DMS114 treated with DMSO at 0.1 percent for 48 hours (cell line): ENCODE results near the gene FUT2.

ENCODE experiments used
- DNase-seq: peaks from one replicate; lab custom pipeline; 2025; ENCODE audit not compliant: unreplicated experiment; lab: John Stamatoyannopoulos, UW

FUT2 gene

DNA sequence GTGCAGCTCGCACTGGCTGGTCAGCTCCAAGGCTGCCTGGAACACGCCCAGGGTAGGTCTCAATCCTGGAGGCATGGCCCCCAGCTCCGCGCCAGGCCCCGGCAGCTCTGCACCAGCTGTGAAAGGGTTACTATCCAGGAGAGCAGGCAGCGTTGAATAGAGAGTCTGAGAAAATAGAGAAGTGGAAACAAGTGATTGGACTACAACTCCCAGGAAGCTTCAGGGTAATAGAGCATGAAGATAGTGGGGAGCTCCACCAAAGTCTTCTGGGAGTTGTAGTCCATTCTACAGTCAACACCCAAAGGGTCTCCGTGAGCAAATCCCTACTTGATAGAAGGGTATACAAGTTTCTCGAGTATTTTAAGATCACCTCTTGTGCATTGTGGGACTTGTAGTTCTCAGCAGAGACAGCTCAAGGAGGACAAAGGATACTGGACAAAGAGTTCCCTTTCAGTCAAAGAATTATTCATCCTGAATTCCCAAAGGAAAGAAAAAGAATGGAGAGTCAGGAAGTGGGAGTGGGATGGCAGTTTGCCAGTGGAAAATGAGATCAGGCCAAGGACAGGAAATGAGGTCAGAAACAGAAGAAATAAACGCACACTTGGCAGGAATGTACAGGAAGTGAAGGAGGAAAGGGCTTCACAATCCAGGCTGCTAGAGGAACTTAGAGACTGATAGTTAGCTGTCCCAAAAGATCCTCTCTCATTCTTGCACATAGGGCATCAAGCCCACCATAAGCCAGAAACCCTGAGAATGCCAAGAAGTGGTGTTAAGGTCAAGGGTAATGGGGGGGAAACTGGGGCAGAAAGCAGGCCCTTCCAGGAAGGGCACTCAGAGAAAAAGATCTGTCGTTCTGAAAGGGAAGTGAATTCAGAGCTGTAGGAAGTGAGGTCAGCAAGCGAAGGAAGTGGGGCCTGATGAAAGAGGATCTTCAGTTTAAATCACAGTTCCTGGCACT lies 29.3 kb downstream of the FUT2 start:
- peak; percentile 52 for DNase-seq

DNA sequence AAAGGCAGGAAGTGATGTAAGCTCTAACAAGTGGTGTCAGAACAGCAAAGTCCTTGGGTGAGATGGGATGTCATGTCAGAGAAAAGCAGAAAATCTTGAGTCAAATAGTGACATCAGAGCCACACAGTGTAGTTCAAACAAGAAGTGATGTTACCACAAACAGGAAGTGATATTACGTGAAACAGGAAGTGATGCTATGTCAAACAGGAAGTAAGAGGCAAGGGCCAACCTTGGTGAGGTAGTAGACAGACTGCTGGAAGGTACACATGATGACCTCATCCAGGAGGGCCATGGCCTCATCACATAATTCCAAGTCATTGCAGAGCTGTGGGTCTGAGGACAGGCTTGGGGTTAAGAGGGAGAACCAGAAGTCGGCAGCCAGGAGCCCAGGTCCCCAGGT lies 30.8 kb downstream of the FUT2 start:
- DNase-seq = no peak

DNA sequence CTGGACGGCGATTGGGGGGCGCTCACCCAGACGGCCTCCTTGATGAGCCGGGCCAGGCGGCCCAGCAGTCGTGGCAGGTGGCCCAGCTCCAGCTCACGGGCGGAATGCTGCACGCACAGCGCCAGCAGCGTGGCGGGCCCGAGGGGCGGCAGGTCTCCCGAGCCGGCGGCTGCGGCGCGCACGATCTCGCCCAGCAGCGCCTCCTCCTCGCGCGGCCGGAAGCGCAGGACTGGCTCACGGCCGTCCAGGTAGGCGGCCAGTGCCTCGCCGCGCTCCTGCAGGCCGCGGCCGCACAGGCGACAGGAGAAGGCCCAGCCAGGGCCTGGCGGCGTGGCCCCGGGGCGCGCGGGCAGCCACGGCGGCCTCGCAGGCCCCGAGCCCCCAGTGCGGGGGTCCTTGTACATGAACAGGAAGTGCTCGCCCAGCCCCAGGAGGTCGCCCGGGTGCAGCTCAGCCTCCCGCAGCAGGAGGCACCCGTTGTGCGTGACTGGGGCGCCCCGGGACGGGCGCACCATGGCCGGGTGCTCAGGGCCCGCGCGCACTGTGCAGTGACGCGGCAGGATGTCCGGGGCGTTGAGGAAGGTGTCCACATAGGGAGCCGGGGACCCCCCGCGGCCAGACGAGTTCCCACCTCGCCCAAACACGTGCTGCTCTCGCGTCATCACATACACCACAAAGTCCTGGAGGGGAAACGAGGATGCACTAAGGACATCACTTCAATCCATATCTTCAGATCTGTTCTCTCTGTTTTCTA lies 33.3 kb downstream of the FUT2 start:
- no peak for DNase-seq

DNA sequence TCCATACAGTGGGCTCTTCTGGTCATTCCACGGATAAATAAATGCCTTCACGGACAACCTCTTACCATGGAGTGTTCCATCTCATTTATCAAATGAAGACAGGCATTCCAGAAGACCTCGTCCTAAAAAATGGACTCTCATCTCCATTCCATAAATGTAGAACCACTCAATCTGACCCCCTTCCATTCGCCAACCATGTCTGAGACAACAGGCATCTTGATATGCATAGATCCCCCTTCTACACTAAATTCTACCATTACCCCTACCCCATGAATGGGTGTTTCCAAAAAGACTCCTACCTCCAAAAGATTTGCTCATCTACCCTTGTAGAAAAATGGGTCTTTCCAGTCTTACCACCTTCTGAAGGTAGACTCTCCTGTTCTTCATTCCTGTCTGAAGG lies 35.7 kb downstream of the FUT2 start:
- DNase-seq = no peak

DNA sequence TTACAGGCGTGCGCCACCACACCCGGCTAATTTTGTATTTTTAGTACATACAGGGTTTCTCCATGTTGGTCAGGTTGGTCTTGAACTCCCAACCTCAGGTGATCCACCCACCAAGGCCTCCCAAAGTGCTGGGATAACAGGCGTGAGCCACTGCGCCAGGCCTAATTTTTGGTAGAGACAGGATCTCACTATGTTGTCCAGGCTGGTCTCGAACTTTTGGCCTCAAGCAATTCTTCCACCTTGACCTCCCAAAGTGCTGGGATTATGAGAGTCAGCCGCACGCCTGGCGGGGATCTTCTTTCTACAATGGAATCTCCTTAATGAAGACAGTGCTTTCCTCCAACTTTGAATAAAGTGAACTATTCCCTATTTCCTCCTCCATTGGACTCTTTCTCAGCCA lies 38.9 kb downstream of the FUT2 start:
- no peak for DNase-seq

DNA sequence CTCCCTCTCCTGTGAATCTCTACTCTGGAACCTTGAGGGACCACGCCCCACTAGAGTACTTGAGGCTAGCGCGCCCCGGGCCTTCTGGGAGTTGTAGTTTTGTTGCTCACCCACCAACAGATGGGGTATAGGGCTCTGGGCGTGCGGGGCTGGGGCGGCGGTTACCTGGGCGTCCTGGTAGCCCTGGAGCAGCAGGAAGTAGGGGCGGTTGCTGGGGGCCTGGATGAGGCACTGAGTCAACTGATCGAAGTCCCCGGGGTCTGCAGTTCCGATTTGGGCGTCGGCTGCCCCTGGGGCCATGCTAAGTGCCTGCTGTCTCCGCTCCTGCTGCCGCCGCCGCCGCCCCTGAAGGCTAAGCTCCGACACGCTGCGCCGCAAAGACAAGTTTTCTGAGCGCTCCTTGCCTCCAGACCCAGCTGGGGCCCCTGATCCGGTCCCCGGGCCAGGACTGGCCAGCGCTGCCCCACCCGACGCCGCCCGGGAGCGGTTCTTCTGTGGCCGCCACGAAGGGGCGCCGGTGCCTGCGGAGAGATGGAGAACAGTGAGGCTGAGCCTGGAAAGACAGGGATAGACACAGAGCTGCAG lies 39.4 kb downstream of the FUT2 start:
- DNase-seq = peak; percentile 71

DNA sequence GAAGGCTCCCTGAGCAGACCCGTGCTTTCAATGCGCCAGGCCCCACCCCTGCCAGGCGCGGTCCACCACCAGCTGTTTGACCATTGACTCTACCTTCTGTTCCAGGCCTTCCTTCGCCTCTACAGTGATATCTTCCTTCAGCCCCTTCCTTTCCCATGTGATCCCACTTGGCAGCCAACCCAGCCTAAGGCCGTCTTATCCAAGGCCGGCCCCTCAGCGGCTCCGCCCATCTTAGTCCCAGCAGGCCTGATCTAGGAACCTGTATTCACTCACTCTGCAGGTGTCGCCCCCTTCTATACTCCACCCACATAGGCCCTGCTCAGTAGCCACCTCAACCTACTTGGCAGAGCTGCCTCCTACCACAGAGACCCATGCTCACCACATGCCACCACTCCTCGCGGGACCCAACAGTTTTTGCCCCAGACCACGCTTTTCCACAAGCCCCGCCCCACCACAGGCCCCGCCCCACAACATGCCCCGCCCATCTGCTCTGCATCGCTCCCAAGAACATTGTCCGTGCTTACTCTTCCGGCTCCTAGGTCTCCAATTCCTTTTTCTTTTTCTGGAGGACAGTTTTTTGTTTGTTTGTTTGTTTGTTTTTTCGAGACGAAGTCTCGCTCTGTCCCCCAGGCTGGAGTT lies 41.7 kb downstream of the FUT2 start:
- no peak for DNase-seq

DNA sequence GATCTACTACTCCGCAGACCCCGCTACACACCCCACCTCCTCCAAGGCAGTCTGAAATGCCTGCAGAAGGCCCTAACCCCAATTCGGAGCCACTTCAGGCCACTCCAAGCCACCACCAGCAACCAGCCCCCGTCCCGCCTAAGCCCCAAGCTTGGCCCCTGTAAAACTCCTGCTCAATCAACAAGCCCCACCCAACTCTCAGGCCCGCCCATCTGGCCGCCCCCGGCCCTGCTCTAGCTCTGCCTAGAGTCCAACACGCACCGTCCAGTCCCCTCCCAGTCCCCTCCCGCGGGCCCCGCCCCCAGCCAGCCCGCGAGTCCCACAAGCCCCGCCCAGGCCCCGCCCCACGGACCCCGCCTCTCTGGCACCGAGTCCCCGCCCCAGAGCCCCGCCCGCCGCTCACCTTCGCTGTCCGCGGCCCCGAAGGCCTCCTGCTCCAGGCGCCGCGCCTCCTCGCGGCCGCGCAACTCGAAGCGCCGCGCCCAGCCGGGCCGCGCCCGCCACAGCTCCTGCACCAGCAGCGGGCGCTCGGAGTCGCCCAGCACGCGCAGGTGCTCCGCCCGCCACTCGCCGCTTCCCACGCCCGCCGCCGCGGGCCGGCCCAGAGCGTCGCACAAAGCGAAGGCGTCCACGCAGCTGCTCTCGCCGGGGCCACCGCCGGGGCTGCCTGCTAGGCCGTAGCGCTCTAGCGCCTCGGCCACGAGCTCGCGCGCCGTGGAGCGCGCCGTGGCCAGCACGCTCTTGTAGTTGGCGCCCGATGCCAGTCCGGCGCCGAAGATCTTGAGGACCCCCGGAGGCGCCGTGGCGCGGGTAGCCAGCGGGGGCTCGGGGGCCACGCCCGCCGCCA lies 43.0 kb downstream of the FUT2 start:
- DNase-seq = peak; percentile 69

DNA sequence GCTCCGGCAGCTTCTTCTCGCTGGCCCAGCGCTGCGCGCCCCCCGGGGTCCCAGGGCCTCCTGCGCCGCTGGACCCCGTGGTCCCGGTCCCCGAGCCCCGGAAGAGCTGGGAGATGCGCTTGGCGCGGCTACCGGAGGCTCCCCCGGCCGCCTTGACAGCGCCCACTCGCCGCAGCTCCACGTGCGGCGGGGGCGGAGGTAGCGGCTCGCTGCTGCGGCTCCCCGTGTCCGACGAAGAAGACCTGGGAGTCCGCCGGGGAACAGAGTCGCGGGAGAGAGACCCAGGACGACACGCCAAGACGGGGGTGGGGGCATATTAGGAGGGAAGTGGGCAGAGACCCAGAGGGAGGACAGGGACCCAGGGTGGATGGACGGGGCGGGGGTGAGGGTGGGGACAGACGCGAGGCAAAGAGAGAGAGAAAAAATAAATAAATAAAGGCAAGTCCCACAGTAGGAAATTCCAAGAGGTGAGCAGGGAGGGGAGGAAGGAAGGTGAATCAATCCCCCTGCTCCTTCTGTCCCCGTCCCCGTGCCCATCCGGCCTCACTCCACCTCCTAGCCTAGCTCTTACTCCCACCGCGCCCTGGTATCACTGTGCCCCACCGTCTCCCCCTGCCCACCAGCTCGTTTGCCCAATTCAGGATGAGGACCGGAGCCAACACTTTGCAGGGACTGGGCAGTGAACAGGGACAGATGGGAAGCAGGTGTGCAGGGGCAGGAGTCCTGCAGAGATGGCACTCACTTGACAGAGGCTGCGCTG lies 43.8 kb downstream of the FUT2 start:
- no peak for DNase-seq

DNA sequence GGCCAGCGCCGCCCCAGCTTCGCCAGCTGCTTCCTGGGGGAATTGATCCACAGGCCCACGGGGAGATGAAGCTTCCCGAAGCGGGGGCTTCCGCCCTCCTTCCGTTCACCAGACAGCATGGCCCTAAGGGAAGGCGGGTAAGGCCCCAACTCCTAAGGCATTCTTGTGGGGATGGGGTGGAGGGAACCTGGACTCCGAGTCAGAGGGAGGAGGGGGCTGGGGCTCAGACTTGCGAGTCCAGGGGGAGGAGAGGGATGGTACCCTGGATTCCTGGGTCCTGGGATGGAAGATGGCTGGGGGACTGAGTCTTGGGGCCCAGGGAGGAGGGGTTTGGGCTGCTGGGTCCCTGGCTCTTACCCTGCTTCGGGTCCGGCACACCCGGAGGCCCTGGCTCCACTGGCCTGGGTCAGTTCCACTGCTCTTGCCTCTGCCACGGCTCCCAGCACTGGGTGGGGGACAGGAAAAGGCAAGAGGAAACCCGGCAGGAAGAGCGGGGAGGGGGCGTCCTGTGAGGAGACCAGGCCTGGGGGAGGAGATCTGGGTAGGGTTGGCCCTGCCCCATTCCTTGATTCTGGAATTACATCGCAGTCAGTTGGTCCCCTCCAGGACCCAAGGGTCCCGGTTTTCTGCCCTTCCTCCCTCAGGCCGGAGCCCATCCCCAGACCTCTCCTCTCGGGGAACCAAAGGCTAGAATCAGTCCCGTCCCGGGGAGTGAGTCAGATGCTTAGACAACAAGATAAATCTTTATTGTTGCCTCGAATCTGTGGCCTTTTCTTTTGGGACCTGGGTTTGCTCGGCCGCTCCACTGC lies 44.6 kb downstream of the FUT2 start, which contains the start of gene RASIP1:
Gene RASIP1 (minus strand): TSS at position 447 of the 809 bp plus-strand sequence. CDS start 328 bp downstream, at position 119.
- DNase-seq = no peak

DNA sequence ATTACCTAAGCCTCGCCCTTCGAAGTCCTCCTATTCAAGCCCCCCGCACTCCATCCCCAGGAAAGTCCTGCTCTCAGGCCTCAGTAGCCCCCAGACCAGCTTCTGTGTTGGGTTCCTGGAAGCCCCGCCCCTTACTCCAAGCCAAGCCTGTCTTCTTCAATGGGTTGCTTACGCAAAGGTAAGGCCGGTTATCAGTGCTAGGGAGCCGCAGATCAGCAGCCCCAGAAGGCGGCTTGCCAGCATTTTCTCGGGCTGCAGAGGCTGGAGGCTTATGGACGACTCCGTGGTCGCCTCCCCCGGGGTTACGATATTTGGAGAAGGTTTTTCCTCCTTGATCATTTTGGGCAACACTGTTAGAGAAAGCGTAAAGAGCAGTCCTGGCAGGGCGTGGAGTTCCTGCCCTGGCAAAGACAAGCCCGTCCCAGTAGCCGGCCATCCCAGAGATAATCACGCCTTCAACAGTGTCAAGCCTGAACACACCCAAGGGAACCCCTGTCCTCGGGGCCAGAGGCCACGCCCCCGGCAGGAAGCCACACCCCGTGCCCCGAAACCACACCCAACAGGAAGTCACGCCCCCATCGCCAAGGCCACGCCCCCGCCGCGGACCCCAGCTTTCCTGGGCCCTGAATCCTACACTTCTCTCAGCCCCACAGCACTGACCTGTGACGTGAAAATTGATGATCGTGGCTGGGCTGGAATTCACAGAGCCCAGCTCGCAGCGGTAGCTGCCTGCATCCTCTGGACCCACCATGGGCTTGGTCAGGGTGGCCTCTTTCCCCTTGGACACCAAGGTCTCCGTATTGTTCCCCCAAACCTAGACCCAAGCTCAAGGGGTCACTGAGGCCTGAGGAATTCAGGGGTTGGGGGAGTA lies 45.6 kb downstream of the FUT2 start:
- no peak for DNase-seq

DNA sequence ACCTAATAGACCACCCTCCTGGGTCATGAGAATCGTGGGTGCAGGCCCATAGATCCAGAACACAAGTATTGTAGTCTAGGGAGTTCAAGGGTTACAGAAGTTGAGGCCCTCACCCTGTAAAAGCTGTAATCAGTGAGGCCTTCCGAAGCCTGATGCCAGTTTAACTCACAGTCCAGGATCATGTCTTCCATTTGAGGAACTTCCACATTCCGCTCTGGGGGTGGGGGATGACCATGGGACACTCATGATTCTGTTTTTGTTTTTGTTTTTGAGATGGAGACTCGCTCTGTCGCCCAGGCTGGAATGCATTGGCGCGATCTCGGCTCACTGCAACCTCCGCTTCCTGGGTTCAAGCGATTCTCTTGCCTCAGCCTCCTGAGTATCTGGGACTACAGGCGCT lies 46.3 kb downstream of the FUT2 start:
- no peak for DNase-seq

DNA sequence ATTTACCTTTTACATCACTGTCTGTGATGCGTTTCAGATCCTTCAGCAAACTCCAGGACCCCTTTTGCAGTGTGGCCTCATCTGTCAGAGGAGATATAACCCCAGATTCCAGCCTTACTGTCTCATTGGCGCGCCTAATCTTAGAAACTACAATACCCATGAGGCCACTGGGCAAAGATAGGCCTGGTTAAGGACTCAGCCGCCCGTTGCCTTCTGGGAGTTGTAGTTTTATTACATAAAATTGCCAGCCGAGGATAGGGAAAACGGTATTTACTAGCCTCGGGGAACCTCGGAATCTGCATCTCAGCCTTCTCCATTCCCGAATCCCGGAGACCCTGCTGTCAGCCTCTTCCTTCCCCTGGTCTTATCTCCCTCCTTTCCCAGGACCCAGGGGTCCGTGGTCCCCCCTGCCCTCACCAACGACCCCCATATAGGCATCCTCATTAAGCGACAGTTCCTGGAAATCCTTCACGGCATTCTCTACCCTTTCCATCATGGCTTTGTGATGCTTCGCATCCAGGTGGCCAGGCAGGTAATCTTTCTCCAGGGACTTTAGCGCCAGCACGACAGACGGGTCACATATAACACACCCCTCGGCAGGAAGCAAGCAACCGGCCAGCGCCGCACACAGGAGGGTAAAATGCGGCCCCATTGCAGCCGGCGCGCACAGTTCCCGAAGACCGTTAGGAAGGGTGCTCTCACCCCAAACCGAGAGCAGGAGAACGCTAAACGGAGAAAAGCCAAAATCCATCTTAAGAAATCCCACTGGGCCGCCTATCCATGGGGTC lies 49.6 kb downstream of the FUT2 start:
- DNase-seq = peak; percentile 53

DNA sequence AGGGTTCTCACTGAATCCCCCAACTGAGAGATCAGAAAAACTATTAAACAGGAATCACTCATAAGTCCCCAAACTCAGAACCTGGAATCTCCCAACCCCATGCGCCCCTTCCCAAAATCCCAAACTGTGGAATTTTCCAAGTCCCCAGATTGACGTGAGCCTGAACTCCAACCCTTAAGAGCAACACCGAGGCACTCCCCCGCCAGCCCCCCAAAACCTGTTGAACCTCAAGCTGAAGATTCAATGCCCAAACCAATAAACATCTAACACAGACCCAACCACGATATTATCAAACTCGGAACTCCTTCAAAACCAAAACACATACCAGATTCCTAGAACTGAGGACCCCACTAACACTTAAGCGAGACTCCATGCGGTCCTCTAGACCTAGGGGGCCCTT lies 50.3 kb downstream of the FUT2 start:
- no peak for DNase-seq

DNA sequence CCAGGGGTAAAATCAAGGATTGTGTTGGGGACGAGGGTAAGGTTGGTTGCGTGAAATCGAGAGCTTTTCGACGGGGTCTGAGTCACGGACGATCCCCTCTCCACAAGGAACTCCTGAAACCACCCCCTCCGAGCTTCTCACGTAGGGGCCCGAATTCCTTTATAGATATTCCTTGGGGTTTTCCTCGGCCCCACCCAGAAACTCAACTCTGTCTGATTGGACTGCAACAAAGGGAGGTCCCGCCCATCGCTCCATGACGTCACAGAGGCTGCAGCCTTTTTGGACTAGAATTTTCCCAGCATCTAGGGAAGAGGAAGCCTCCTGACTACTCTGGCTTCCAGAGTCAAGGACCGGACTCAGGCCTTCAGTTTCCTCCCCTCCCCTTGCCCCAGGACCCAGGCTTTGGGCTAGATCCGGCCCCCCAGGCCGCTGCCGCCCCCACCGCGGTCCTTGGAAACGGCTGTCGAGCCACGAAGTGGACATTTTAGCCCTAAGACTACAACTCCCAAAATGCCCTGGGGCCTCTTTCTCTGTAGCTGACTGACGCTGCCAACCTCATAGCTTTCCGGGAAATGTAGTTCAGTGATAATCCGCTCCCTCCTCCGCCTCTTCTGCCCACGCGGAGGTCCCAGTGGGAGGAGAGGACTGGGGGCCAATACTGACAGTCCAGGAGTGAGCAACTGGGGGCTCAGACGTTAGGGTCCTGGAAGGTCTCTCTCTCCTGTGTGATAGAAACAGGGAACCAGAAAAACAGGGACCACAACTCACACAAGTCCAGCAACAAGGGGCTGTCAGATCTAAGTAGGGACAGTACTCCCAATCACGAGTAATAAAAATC lies 51.2 kb downstream of the FUT2 start, which contains the start of gene IZUMO1:
Gene IZUMO1 (minus strand): TSS at position 172 of the 838 bp plus-strand sequence. CDS start 1,050 bp downstream, outside the sequence.
- DNase-seq = peak; percentile 87
